Uterus (tissue), 2 donors: ENCODE results near the gene FHIT.

Experiments
- POLR2A ChIP-seq, 2 donors: fragments of 450-650 bp; IDR thresholded peaks; one replicate each; pipeline ENCODE4 v1.6.1; 2016; ENCODE audit warnings: antibody characterized with exemption in 2 of 2, mild to moderate bottlenecking in 1 of 2, moderate library complexity in 1 of 2
- TF ChIP-seq, protein P1 (sequence below), 4 experiments: fragments of 200-600 bp in 2 of 4; fragments of 450-650 bp in 2 of 4; sonication (generic) in 2 of 4; IDR thresholded peaks; one replicate each; pipeline ENCODE4 v1.5.1; 2016 to 2019; ENCODE audit warnings: antibody characterized with exemption in 4 of 4, mild to moderate bottlenecking in 2 of 4, moderate library complexity in 1 of 4

DNA sequence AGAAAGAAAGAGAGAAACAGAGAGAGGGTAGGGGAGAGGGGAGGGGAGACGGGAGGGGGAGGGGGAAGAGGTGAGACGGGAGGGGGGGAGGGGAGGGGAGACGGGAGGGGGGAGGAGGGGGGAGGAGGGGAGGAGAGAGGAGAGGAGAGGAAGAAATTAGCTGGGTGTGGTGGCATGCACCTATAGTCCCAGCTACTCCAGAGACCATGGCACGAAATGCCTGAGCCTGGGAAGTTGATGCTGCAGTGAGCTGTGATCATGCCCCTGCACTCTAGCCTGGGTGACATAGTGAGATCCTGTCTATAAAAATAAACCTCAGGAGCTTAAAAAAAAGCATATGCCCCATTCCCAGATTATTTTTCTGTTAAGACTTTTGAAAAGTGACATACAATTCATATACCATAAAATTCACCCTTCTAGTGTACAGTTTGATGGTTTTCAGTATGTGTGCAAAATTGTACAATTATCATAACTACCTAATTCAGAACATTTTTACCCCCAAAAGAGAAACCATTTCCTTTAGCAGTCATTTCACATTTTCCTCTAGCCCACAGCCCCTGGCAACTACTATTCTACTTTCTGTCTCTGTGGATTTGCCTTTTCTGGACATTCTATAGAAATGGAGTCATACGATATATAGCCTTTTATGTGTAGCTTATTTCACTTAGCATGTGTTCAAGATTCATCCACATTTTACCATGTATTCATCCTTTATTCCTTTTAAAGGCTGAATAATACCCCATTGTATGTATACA lies 699.6 kb downstream of the FHIT start:
- TF ChIP-seq, protein P1, sequence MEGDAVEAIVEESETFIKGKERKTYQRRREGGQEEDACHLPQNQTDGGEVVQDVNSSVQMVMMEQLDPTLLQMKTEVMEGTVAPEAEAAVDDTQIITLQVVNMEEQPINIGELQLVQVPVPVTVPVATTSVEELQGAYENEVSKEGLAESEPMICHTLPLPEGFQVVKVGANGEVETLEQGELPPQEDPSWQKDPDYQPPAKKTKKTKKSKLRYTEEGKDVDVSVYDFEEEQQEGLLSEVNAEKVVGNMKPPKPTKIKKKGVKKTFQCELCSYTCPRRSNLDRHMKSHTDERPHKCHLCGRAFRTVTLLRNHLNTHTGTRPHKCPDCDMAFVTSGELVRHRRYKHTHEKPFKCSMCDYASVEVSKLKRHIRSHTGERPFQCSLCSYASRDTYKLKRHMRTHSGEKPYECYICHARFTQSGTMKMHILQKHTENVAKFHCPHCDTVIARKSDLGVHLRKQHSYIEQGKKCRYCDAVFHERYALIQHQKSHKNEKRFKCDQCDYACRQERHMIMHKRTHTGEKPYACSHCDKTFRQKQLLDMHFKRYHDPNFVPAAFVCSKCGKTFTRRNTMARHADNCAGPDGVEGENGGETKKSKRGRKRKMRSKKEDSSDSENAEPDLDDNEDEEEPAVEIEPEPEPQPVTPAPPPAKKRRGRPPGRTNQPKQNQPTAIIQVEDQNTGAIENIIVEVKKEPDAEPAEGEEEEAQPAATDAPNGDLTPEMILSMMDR (IDR thresholded peaks at IDR 0.05) = no peak
- no peak for TF ChIP-seq POLR2A (IDR thresholded peaks at IDR 0.05)
